GM23338 (cell line): ENCODE measurements around the gene TMTC2. TPM values are rescaled to one million over a fixed set of nuclear protein-coding genes. Genes with fewer than 3 reads are reported as not detected.

ENCODE experiments used
- ATAC-seq: fragments of 200-7000 bp; cut with Tn5 transposase; 3 replicates; pipeline ENCODE4 v1.9.1; 2020
- DNase-seq: peaks from one replicate; pipeline ENCODE4 v3.0.0-alpha.2; 2015; ENCODE audit warnings: low spot score
- H2AFZ ChIP-seq: fragments of 200-600 bp; sonication (generic); 2 replicates; pipeline ENCODE4 v1.8.0; 2016; ENCODE audit warnings: antibody characterized with exemption, mild to moderate bottlenecking, moderate library complexity
- H3F3A ChIP-seq: fragments of 200-600 bp; sonication (generic); replicated peaks from 2 replicates; pipeline ENCODE4 v1.8.0; 2017; ENCODE audit warnings: antibody characterized with exemption, mixed run types, low read depth
- H3K27ac ChIP-seq: fragments of 200-600 bp; sonication (generic); 2 replicates; pipeline ENCODE4 v1.6.1; 2016; ENCODE audit warnings: low read depth
- H3K27me3 ChIP-seq: fragments of 200-600 bp; sonication (generic); 2 replicates; pipeline ENCODE4 v1.8.0; 2016; ENCODE audit warnings: mild to moderate bottlenecking, mixed run types, moderate library complexity; ENCODE audit not compliant: insufficient read depth
- H3K36me3 ChIP-seq: fragments of 200-600 bp; sonication (generic); 2 replicates; pipeline ENCODE4 v1.8.0; 2016; ENCODE audit warnings: mild to moderate bottlenecking; ENCODE audit not compliant: insufficient read depth
- H3K4me1 ChIP-seq: fragments of 200-600 bp; sonication (generic); 2 replicates; pipeline ENCODE4 v1.8.0; 2016; ENCODE audit warnings: mild to moderate bottlenecking, moderate library complexity; ENCODE audit not compliant: insufficient read depth
- H3K4me2 ChIP-seq: fragments of 200-600 bp; sonication (generic); 2 replicates; pipeline ENCODE4 v1.7.1; 2017; ENCODE audit warnings: mixed run types
- H3K4me3 ChIP-seq: fragments of 200-600 bp; sonication (generic); 2 replicates; pipeline ENCODE4 v1.6.1; 2016; ENCODE audit warnings: mixed run types
- H3K79me2 ChIP-seq: fragments of 200-600 bp; sonication (generic); replicated peaks from 2 replicates; pipeline ENCODE4 v1.8.0; 2017; ENCODE audit warnings: mild to moderate bottlenecking; ENCODE audit not compliant: insufficient read depth
- H3K9me2 ChIP-seq: fragments of 200-600 bp; sonication (generic); 2 replicates; pipeline ENCODE4 v1.8.0; 2017; ENCODE audit not compliant: insufficient read depth
- H4K20me1 ChIP-seq: fragments of 200-600 bp; sonication (generic); replicated peaks from 2 replicates; pipeline ENCODE4 v1.8.0; 2017; ENCODE audit warnings: mild to moderate bottlenecking; ENCODE audit not compliant: insufficient read depth
- H3K27ac Mint-ChIP-seq: 2 replicates; pipeline ENCODE4 v1.8.0; 2020; ENCODE audit warnings: inconsistent platforms, mild to moderate bottlenecking, moderate library complexity, mixed read lengths
- H3K27me3 Mint-ChIP-seq: 3 replicates; pipeline ENCODE4 v1.8.0; 2022; ENCODE audit warnings: low read depth, mild to moderate bottlenecking, moderate library complexity, mixed read lengths, inconsistent platforms; ENCODE audit not compliant: insufficient read depth, poor library complexity
- H3K36me3 Mint-ChIP-seq: 3 replicates; pipeline ENCODE4 v1.8.0; 2021; ENCODE audit warnings: low read depth, mild to moderate bottlenecking, inconsistent platforms, moderate library complexity, mixed read lengths
- H3K4me1 Mint-ChIP-seq: 3 replicates; pipeline ENCODE4 v1.8.0; 2020; ENCODE audit warnings: mild to moderate bottlenecking, inconsistent platforms, mixed read lengths
- H3K4me3 Mint-ChIP-seq: 3 replicates; pipeline ENCODE4 v1.8.0; 2021; ENCODE audit warnings: moderate library complexity, mild to moderate bottlenecking, inconsistent platforms, mixed read lengths
- H3K9me3 Mint-ChIP-seq: 3 replicates; pipeline ENCODE4 v1.8.0; 2020; ENCODE audit warnings: moderate library complexity, mild to moderate bottlenecking, inconsistent platforms, mixed read lengths
- CREB1 ChIP-seq: fragments of 250-450 bp; sonication (Bioruptor Pico); IDR thresholded peaks from 2 replicates; pipeline ENCODE4 v1.5.0; 2020; ENCODE audit warnings: low read depth, mild to moderate bottlenecking, moderate library complexity
- EZH2 ChIP-seq: fragments of 200-600 bp; sonication (generic); IDR thresholded peaks from one replicate; pipeline ENCODE4 v1.8.0; 2017; ENCODE audit warnings: antibody characterized with exemption, mild to moderate bottlenecking, low read depth; ENCODE audit not compliant: unreplicated experiment
- EZH2phosphoT487 ChIP-seq: fragments of 200-600 bp; sonication (generic); IDR thresholded peaks from one replicate; pipeline ENCODE4 v1.8.1; 2018; ENCODE audit warnings: antibody characterized with exemption; ENCODE audit not compliant: unreplicated experiment
- JUNB ChIP-seq: IDR thresholded peaks from one replicate; pipeline ENCODE4 v1.6.1; 2016; ENCODE audit warnings: antibody characterized with exemption; ENCODE audit not compliant: unreplicated experiment
- NANOG ChIP-seq: IDR thresholded peaks from 2 replicates; pipeline ENCODE4 v1.6.1; 2016; ENCODE audit warnings: antibody characterized with exemption, borderline replicate concordance
- POLR2AphosphoS5 ChIP-seq: IDR thresholded peaks from 2 replicates; pipeline ENCODE4 v1.6.1; 2016; ENCODE audit warnings: antibody characterized with exemption, low read depth
- STAT1 ChIP-seq: IDR thresholded peaks from one replicate; pipeline ENCODE4 v1.6.1; 2016; ENCODE audit warnings: antibody characterized with exemption; ENCODE audit not compliant: unreplicated experiment
- ZNF114 ChIP-seq: fragments of 250-450 bp; sonication (Bioruptor Pico); IDR thresholded peaks from 2 replicates; pipeline ENCODE4 v1.5.0; 2020; ENCODE audit warnings: mild to moderate bottlenecking, moderate library complexity
- ZNF331 ChIP-seq: fragments of 250-450 bp; sonication (Bioruptor Pico); IDR thresholded peaks from 2 replicates; pipeline ENCODE4 v1.5.0; 2020; ENCODE audit warnings: low read depth, mild to moderate bottlenecking, moderate library complexity
- polyA plus RNA-seq: library from polyadenylated mRNA; unstranded; fragments of >200 nt; fragmentation: Nextera tagmentation; extraction: Ambion mirVana; gene quantifications from 2 replicates; pipeline ENCODE4 v1.2.1, GENCODE V29; 2016
- total RNA-seq: library from RNA; depleted of rRNA; stranded (reverse); fragments of >200 nt; shearing (Covaris generic); gene quantifications from 2 replicates; pipeline ENCODE4 v1.2.3, GENCODE V29; 2014
- TF ChIP-seq, protein P1 (sequence below), 2 experiments: fragments of 200-600 bp in 1 of 2; sonication (generic) in 1 of 2; conservative IDR thresholded peaks; 2 replicates each; pipeline versions ENCODE4 v1.5.1 to v1.6.1; 2016 to 2017; ENCODE audit warnings: antibody characterized with exemption in 2 of 2, low read depth in 2 of 2, mild to moderate bottlenecking in 2 of 2, moderate library complexity in 1 of 2
- TF ChIP-seq, protein P2 (sequence below): IDR thresholded peaks from 2 replicates; pipeline ENCODE4 v1.6.1; 2016; ENCODE audit warnings: antibody characterized with exemption
- TF ChIP-seq, protein P3 (sequence below): IDR thresholded peaks from one replicate; pipeline ENCODE4 v1.6.1; 2018; ENCODE audit warnings: antibody characterized with exemption; ENCODE audit not compliant: unreplicated experiment
- TF ChIP-seq, protein P4 (sequence below): fragments of 250-450 bp; sonication (Bioruptor Pico); IDR thresholded peaks from 2 replicates; pipeline ENCODE4 v1.5.0; 2020; ENCODE audit warnings: mild to moderate bottlenecking, moderate library complexity

The TMTC2 gene
- total and polyA plus RNA-seq, 2 experiments from 2014 or later: 0.57 to 6.5 TPM

- H2AFZ ChIP-seq: no peak overlapping the region
- H3K4me1 Mint-ChIP-seq: peaks cover 7% of the 10 kb centered on the region
- H3K36me3 Mint-ChIP-seq: no peaks in the 10 kb centered on the region
- no peak for DNase-seq
- H3K4me3 Mint-ChIP-seq: no peak overlapping the region
- no peak for ATAC-seq
- no peaks in the 10 kb centered on the region for H3K79me2 ChIP-seq
- no peaks in the 10 kb centered on the region for H3K9me3 Mint-ChIP-seq
- no peaks in the 10 kb centered on the region for H3F3A ChIP-seq
- H3K27ac Mint-ChIP-seq: no peak overlapping the region
- no peaks in the 10 kb centered on the region for H3K9me2 ChIP-seq
- H3K4me3 ChIP-seq: no peak overlapping the region
- H4K20me1 ChIP-seq: no peaks in the 10 kb centered on the region
- no peaks in the 10 kb centered on the region for H3K27me3 Mint-ChIP-seq
- H3K4me1 ChIP-seq: peaks cover 8% of the 10 kb centered on the region; the same call in 1 of the 2 replicates
- no peak overlapping the region for H3K4me2 ChIP-seq
- no peaks in the 10 kb centered on the region for H3K36me3 ChIP-seq
- TF ChIP-seq NANOG: no peak
- TF ChIP-seq, protein P1, sequence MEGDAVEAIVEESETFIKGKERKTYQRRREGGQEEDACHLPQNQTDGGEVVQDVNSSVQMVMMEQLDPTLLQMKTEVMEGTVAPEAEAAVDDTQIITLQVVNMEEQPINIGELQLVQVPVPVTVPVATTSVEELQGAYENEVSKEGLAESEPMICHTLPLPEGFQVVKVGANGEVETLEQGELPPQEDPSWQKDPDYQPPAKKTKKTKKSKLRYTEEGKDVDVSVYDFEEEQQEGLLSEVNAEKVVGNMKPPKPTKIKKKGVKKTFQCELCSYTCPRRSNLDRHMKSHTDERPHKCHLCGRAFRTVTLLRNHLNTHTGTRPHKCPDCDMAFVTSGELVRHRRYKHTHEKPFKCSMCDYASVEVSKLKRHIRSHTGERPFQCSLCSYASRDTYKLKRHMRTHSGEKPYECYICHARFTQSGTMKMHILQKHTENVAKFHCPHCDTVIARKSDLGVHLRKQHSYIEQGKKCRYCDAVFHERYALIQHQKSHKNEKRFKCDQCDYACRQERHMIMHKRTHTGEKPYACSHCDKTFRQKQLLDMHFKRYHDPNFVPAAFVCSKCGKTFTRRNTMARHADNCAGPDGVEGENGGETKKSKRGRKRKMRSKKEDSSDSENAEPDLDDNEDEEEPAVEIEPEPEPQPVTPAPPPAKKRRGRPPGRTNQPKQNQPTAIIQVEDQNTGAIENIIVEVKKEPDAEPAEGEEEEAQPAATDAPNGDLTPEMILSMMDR (conservative IDR thresholded peaks at IDR 0.05; ENCODE audit: low read depth in 2 of 2): no peak
- TF ChIP-seq JUNB: no peak
- TF ChIP-seq EZH2: no peak
- TF ChIP-seq, protein P2, sequence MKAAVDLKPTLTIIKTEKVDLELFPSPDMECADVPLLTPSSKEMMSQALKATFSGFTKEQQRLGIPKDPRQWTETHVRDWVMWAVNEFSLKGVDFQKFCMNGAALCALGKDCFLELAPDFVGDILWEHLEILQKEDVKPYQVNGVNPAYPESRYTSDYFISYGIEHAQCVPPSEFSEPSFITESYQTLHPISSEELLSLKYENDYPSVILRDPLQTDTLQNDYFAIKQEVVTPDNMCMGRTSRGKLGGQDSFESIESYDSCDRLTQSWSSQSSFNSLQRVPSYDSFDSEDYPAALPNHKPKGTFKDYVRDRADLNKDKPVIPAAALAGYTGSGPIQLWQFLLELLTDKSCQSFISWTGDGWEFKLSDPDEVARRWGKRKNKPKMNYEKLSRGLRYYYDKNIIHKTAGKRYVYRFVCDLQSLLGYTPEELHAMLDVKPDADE: no peak
- TF ChIP-seq, protein P3, sequence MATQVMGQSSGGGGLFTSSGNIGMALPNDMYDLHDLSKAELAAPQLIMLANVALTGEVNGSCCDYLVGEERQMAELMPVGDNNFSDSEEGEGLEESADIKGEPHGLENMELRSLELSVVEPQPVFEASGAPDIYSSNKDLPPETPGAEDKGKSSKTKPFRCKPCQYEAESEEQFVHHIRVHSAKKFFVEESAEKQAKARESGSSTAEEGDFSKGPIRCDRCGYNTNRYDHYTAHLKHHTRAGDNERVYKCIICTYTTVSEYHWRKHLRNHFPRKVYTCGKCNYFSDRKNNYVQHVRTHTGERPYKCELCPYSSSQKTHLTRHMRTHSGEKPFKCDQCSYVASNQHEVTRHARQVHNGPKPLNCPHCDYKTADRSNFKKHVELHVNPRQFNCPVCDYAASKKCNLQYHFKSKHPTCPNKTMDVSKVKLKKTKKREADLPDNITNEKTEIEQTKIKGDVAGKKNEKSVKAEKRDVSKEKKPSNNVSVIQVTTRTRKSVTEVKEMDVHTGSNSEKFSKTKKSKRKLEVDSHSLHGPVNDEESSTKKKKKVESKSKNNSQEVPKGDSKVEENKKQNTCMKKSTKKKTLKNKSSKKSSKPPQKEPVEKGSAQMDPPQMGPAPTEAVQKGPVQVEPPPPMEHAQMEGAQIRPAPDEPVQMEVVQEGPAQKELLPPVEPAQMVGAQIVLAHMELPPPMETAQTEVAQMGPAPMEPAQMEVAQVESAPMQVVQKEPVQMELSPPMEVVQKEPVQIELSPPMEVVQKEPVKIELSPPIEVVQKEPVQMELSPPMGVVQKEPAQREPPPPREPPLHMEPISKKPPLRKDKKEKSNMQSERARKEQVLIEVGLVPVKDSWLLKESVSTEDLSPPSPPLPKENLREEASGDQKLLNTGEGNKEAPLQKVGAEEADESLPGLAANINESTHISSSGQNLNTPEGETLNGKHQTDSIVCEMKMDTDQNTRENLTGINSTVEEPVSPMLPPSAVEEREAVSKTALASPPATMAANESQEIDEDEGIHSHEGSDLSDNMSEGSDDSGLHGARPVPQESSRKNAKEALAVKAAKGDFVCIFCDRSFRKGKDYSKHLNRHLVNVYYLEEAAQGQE: no peak
- no peak for TF ChIP-seq POLR2AphosphoS5
- no peak for TF ChIP-seq EZH2phosphoT487
- no peak for TF ChIP-seq STAT1
- TF ChIP-seq, protein P4, sequence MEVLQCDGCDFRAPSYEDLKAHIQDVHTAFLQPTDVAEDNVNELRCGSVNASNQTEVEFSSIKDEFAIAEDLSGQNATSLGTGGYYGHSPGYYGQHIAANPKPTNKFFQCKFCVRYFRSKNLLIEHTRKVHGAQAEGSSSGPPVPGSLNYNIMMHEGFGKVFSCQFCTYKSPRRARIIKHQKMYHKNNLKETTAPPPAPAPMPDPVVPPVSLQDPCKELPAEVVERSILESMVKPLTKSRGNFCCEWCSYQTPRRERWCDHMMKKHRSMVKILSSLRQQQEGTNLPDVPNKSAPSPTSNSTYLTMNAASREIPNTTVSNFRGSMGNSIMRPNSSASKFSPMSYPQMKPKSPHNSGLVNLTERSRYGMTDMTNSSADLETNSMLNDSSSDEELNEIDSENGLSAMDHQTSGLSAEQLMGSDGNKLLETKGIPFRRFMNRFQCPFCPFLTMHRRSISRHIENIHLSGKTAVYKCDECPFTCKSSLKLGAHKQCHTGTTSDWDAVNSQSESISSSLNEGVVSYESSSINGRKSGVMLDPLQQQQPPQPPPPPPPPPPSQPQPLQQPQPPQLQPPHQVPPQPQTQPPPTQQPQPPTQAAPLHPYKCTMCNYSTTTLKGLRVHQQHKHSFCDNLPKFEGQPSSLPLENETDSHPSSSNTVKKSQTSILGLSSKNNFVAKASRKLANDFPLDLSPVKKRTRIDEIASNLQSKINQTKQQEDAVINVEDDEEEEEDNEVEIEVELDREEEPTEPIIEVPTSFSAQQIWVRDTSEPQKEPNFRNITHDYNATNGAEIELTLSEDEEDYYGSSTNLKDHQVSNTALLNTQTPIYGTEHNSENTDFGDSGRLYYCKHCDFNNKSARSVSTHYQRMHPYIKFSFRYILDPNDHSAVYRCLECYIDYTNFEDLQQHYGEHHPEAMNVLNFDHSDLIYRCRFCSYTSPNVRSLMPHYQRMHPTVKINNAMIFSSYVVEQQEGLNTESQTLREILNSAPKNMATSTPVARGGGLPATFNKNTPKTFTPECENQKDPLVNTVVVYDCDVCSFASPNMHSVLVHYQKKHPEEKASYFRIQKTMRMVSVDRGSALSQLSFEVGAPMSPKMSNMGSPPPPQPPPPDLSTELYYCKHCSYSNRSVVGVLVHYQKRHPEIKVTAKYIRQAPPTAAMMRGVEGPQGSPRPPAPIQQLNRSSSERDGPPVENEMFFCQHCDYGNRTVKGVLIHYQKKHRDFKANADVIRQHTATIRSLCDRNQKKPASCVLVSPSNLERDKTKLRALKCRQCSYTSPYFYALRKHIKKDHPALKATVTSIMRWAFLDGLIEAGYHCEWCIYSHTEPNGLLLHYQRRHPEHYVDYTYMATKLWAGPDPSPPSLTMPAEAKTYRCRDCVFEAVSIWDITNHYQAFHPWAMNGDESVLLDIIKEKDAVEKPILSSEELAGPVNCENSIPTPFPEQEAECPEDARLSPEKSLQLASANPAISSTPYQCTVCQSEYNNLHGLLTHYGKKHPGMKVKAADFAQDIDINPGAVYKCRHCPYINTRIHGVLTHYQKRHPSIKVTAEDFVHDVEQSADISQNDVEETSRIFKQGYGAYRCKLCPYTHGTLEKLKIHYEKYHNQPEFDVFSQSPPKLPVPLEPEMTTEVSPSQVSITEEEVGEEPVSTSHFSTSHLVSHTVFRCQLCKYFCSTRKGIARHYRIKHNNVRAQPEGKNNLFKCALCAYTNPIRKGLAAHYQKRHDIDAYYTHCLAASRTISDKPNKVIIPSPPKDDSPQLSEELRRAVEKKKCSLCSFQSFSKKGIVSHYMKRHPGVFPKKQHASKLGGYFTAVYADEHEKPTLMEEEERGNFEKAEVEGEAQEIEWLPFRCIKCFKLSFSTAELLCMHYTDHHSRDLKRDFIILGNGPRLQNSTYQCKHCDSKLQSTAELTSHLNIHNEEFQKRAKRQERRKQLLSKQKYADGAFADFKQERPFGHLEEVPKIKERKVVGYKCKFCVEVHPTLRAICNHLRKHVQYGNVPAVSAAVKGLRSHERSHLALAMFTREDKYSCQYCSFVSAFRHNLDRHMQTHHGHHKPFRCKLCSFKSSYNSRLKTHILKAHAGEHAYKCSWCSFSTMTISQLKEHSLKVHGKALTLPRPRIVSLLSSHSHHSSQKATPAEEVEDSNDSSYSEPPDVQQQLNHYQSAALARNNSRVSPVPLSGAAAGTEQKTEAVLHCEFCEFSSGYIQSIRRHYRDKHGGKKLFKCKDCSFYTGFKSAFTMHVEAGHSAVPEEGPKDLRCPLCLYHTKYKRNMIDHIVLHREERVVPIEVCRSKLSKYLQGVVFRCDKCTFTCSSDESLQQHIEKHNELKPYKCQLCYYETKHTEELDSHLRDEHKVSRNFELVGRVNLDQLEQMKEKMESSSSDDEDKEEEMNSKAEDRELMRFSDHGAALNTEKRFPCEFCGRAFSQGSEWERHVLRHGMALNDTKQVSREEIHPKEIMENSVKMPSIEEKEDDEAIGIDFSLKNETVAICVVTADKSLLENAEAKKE (CRISPR knock-in tag): no peak
- no peak for TF ChIP-seq ZNF331 (CRISPR knock-in tag)
- no peak for TF ChIP-seq CREB1 (CRISPR knock-in tag)
- TF ChIP-seq ZNF114: no peak
- no peak overlapping the region for H3K27ac ChIP-seq
- H3K27me3 ChIP-seq: no peaks in the 10 kb centered on the region
These were observed 123.9 kb downstream of the TMTC2 start for GRCh38 chr12:82810568-82810967.
